Ishikawa (cell line): ENCODE measurements around the gene GMDS.

Source experiments
- CEBPB ChIP-seq: IDR thresholded peaks from 2 replicates; pipeline ENCODE4 v1.6.1; 2012
- CREB1 ChIP-seq: IDR thresholded peaks from 2 replicates; pipeline ENCODE4 v1.6.1; 2012; ENCODE audit warnings: low read depth
- EGR1 ChIP-seq: IDR thresholded peaks from 2 replicates; pipeline ENCODE4 v1.6.1; 2012
- EP300 ChIP-seq: IDR thresholded peaks from 2 replicates; pipeline ENCODE4 v1.6.1; 2012; ENCODE audit warnings: borderline replicate concordance
- FOXM1 ChIP-seq: IDR thresholded peaks from 2 replicates; pipeline ENCODE4 v1.6.1; 2012; ENCODE audit warnings: low read depth, borderline replicate concordance
- NFIC ChIP-seq: IDR thresholded peaks from 2 replicates; pipeline ENCODE4 v1.6.1; 2012
- RAD21 ChIP-seq: IDR thresholded peaks from 2 replicates; pipeline ENCODE4 v1.6.1; 2012; ENCODE audit warnings: low read depth
- TAF1 ChIP-seq: IDR thresholded peaks from 2 replicates; pipeline ENCODE4 v1.6.1; 2012; ENCODE audit warnings: low read depth, mild to moderate bottlenecking
- TCF12 ChIP-seq: IDR thresholded peaks from 2 replicates; pipeline ENCODE4 v1.6.1; 2012; ENCODE audit warnings: low read depth
- TEAD4 ChIP-seq: IDR thresholded peaks from 2 replicates; pipeline ENCODE4 v1.6.1; 2012
- YY1 ChIP-seq: IDR thresholded peaks from 2 replicates; pipeline ENCODE4 v1.6.1; 2012; ENCODE audit warnings: low read depth
- ZBTB7A ChIP-seq: IDR thresholded peaks from 2 replicates; pipeline ENCODE4 v1.6.1; 2012; ENCODE audit warnings: low read depth
- TF ChIP-seq, protein P1 (sequence below): IDR thresholded peaks from 2 replicates; pipeline ENCODE4 v1.6.1; 2012; ENCODE audit warnings: low read depth, mild to moderate bottlenecking
- TF ChIP-seq, protein P2 (sequence below): IDR thresholded peaks from 2 replicates; pipeline ENCODE4 v1.6.1; 2012
- TF ChIP-seq, protein P3 (sequence below): IDR thresholded peaks from 2 replicates; pipeline ENCODE4 v1.6.1; 2012

Gene GMDS

DNA sequence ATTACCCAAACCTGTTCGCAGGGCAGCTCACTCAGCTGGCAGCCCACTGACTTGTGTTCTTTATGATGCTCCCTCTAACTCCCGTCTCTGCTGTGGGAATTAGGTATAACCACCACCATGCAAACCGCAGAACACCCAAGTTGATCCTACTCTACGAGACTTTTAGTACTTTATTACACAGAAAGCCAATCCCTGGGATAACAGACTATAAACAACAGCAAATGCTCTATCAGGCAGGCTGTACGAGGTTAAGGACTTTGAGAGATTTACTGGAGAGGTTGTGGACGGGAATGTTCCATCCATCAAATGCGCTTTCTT is 394.6 kb downstream of the GMDS start:
- TF ChIP-seq TEAD4 (no peak), CREB1 (no peak), RAD21 (no peak), ZBTB7A (no peak), EGR1 (no peak), TAF1 (no peak), CEBPB (no peak), EP300 (no peak), YY1 (no peak), TCF12 (no peak), NFIC (no peak), FOXM1 (no peak)
- TF ChIP-seq, protein P1, sequence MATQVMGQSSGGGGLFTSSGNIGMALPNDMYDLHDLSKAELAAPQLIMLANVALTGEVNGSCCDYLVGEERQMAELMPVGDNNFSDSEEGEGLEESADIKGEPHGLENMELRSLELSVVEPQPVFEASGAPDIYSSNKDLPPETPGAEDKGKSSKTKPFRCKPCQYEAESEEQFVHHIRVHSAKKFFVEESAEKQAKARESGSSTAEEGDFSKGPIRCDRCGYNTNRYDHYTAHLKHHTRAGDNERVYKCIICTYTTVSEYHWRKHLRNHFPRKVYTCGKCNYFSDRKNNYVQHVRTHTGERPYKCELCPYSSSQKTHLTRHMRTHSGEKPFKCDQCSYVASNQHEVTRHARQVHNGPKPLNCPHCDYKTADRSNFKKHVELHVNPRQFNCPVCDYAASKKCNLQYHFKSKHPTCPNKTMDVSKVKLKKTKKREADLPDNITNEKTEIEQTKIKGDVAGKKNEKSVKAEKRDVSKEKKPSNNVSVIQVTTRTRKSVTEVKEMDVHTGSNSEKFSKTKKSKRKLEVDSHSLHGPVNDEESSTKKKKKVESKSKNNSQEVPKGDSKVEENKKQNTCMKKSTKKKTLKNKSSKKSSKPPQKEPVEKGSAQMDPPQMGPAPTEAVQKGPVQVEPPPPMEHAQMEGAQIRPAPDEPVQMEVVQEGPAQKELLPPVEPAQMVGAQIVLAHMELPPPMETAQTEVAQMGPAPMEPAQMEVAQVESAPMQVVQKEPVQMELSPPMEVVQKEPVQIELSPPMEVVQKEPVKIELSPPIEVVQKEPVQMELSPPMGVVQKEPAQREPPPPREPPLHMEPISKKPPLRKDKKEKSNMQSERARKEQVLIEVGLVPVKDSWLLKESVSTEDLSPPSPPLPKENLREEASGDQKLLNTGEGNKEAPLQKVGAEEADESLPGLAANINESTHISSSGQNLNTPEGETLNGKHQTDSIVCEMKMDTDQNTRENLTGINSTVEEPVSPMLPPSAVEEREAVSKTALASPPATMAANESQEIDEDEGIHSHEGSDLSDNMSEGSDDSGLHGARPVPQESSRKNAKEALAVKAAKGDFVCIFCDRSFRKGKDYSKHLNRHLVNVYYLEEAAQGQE: no peak
- TF ChIP-seq, protein P2, sequence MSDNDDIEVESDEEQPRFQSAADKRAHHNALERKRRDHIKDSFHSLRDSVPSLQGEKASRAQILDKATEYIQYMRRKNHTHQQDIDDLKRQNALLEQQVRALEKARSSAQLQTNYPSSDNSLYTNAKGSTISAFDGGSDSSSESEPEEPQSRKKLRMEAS: no peak
- TF ChIP-seq, protein P3, sequence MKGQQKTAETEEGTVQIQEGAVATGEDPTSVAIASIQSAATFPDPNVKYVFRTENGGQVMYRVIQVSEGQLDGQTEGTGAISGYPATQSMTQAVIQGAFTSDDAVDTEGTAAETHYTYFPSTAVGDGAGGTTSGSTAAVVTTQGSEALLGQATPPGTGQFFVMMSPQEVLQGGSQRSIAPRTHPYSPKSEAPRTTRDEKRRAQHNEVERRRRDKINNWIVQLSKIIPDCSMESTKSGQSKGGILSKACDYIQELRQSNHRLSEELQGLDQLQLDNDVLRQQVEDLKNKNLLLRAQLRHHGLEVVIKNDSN: no peak

DNA sequence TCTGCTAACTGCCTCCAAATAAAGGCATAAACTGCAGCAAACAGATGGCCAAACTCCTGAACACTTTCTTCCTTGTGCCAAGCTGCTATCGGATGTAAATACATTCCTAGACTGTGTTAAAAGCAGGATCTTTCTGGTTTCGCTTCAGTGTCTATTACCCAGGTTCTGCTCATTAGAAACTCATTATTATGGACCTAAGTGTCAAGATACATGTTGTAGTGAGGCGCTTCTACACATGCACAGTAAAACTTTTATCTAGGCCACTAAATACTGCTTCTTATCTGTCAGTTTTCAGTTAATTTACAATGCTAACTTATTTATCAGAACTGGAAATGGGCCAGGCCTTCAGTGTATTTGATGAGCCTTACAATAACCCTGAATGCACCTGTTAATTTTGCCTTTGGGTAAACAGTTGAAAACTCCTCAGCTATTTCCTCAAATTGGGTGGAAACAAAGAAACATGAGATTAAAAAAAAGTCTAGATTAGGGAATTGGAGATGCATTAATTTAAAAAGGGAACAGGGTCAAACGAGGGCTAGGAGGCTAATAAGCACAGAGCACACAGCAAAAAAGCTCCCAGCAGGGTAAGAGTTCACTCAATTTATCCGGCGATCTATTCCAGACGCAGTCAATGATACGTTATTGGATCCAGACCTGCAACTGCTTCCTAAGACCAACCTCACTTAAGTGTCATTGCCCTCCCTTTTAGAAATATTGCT is 395.1 kb downstream of the GMDS start:
- TF ChIP-seq NFIC: no peak
- TF ChIP-seq, protein P3: no peak

DNA sequence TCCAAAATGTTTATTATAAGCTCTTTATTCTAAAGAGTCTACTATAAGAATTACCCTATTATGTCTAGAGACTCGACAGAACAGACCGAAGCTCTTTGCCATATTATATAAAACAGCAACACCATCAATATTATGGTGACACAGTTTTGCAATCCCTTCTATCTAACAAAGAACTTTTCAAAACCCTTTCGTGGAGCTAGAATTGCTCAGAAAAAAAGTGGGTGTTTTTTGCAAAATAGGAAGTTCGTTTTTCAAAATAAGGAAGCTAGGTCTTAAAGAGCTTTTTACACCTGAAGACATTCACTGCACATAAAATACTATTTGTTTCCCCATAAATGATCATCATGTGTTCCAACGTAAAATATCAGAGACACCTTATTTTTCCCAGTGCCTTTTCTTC is 395.7 kb downstream of the GMDS start:
- TF ChIP-seq CREB1: no peak

DNA sequence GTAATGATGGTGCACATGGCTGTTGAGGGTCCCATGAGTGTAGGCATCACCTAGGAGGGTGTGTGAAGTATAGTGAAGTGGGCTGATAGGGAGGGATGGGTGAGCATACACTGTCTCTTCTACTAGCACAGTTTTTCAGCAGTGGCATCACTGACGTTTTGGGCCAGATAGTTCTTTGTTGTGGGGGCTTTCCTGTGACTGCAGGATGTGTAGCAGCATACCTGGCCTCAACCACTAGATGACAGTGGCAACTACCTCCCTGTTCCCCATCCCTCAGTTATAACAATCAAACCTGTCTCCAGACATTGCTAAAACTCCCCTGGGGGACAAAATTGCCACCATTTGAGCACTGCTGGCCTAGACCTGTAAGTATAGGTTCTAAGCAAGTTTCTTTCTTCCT is 396.7 kb downstream of the GMDS start:
- TF ChIP-seq TEAD4 (no peak), ZBTB7A (no peak), YY1 (no peak), FOXM1 (no peak), EGR1 (no peak), EP300 (no peak), TAF1 (no peak), RAD21 (no peak), CEBPB (no peak), CREB1 (no peak), TCF12 (no peak), NFIC (no peak)
- TF ChIP-seq, protein P3: no peak
- TF ChIP-seq, protein P1: no peak
- TF ChIP-seq, protein P2: no peak

DNA sequence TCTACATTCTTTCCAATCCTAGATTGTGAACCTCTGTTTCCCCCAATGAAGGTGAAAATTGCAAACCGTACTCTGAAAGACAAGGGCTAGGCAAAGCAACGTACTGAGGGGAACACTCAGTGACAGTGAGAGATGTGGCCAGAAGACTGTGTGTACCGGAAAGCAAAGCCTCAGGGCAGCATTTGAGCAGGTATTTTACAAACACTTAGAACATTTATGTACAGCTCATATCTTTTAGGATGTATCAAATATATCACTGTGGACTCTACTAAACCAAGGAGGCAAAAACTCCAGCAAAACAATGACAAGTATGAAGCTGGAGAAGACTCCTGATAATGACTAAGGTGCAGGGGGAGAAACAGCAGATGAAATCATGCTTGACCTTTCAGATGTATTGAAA is 398.8 kb downstream of the GMDS start:
- no peak for TF ChIP-seq FOXM1
- TF ChIP-seq, protein P1: no peak
- TF ChIP-seq CREB1: no peak
- TF ChIP-seq TAF1: no peak
- no peak for TF ChIP-seq YY1
- no peak for TF ChIP-seq RAD21
- TF ChIP-seq TEAD4: no peak
- no peak for TF ChIP-seq ZBTB7A
- TF ChIP-seq TCF12: no peak
- TF ChIP-seq, protein P3: no peak
- TF ChIP-seq NFIC: no peak
- TF ChIP-seq, protein P2: no peak
- TF ChIP-seq EP300: no peak
- TF ChIP-seq CEBPB: no peak
- TF ChIP-seq EGR1: no peak
